B cell (primary cell): ENCODE data around the gene SLC35E2B.
"Not testable (repeated sequence)": the region's sequence is repeated elsewhere in the genome, so short reads cannot be mapped to it uniquely, and the experiment has no call there.

ENCODE experiments used
- EZH2 ChIP-seq: IDR thresholded peaks from 2 replicates; pipeline ENCODE4 v1.6.1; 2012; ENCODE audit warnings: borderline replicate concordance, low read depth, mild to moderate bottlenecking, moderate library complexity, low read length; ENCODE audit not compliant: insufficient read depth, poor library complexity, severe bottlenecking
- TF ChIP-seq, protein P1 (sequence below): fragments of 200-600 bp; IDR thresholded peaks from one replicate; pipeline ENCODE4 v1.8.0; 2022; ENCODE audit warnings: antibody characterized with exemption, mild to moderate bottlenecking

DNA sequence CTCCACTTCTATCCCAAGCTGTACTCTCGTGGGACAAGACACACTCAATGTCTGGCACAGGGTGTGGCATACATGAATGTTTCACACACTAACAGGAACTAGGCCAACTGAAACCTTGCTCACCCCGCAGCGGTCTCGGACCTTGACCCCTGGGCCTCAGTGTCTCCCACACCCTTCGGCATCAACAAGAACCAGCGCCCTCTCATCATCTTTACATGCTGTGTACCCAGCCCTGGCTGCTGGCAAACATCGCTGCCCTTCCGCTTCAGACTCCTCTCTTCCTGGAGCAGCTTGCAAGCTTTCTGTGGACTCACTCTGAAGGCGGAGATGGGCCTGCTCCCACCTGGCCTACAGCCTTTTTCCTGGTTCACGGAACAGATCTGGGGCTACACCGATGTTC lies 44.3 kb downstream of the SLC35E2B start:
- TF ChIP-seq, protein P1, sequence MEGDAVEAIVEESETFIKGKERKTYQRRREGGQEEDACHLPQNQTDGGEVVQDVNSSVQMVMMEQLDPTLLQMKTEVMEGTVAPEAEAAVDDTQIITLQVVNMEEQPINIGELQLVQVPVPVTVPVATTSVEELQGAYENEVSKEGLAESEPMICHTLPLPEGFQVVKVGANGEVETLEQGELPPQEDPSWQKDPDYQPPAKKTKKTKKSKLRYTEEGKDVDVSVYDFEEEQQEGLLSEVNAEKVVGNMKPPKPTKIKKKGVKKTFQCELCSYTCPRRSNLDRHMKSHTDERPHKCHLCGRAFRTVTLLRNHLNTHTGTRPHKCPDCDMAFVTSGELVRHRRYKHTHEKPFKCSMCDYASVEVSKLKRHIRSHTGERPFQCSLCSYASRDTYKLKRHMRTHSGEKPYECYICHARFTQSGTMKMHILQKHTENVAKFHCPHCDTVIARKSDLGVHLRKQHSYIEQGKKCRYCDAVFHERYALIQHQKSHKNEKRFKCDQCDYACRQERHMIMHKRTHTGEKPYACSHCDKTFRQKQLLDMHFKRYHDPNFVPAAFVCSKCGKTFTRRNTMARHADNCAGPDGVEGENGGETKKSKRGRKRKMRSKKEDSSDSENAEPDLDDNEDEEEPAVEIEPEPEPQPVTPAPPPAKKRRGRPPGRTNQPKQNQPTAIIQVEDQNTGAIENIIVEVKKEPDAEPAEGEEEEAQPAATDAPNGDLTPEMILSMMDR = not testable (repeated sequence)
- TF ChIP-seq EZH2 = not testable (repeated sequence)
